Peyer's patch (tissue), 4 donors: ENCODE results near the gene PHLDA1.

Experiments used
- CTCF ChIP-seq, 6 experiments: fragments of 450-650 bp in 4 of 6; fragments of 200-600 bp in 2 of 6; sonication (generic) in 1 of 6; IDR thresholded peaks; one replicate each; pipeline ENCODE4 v1.5.1; 2017 to 2019; ENCODE audit warnings: antibody characterized with exemption in 6 of 6, mild to moderate bottlenecking in 3 of 6, moderate library complexity in 1 of 6
- POLR2A ChIP-seq, 2 donors: fragments of 450-650 bp; IDR thresholded peaks; one replicate each; pipeline ENCODE4 v1.5.1; 2017; ENCODE audit warnings: antibody characterized with exemption in 2 of 2, mild to moderate bottlenecking in 2 of 2, moderate library complexity in 2 of 2

- no peak for TF ChIP-seq CTCF (IDR thresholded peaks at IDR 0.05)
- TF ChIP-seq POLR2A (IDR thresholded peaks at IDR 0.05): no peak
These were observed 48.6 kb upstream of the PHLDA1 start for GRCh38 chr12:76080017-76080728.
